Left ventricle myocardium inferior (tissue), 1 donor: ENCODE results near the gene P4HA3. TPM values are rescaled to one million over a fixed set of nuclear protein-coding genes. Genes with fewer than 3 reads are reported as not detected.

Experiments used
- DNase-seq: peaks from one replicate; pipeline ENCODE4 v3.0.0-alpha.2; 2020
- H3K27ac ChIP-seq: fragments of 200-600 bp; replicated peaks from 2 replicates; pipeline ENCODE4 v1.8.0; 2021
- H3K27me3 ChIP-seq: fragments of 200-600 bp; 2 replicates; pipeline ENCODE4 v1.8.0; 2021; ENCODE audit warnings: low read depth
- H3K36me3 ChIP-seq: fragments of 200-600 bp; 2 replicates; pipeline ENCODE4 v1.8.0; 2021
- H3K4me1 ChIP-seq: fragments of 200-600 bp; 2 replicates; pipeline ENCODE4 v1.8.0; 2021
- H3K4me3 ChIP-seq: fragments of 200-600 bp; 2 replicates; pipeline ENCODE4 v1.8.0; 2021; ENCODE audit warnings: mild to moderate bottlenecking, moderate library complexity
- H3K9me3 ChIP-seq: fragments of 200-600 bp; replicated peaks from 2 replicates; pipeline ENCODE4 v1.8.0; 2021
- CTCF ChIP-seq: fragments of 200-600 bp; IDR thresholded peaks from 2 replicates; pipeline ENCODE4 v1.8.0; 2021; ENCODE audit warnings: antibody characterized with exemption, mild to moderate bottlenecking, borderline replicate concordance
- intact Hi-C: fragments of 100-400 bp; cut with micrococcal nuclease; formaldehyde crosslinking; loops from one replicate; pipeline ENCODE4 v1.11.0; 2022
- total RNA-seq: library from RNA; stranded (reverse); fragmentation: NEBNext Ultra II Directional; extraction: Animal tissue kit (Norgen Biotek cat#: 25700); gene quantifications from one replicate; pipeline ENCODE4 v1.2.1, GENCODE V29; 2021
- donor health status: DM: no; HTN: yes; CAD: no; lungs with severe emphysema.

Gene P4HA3
- total RNA-seq, 1 donor from 2014 or later, result 0.16 TPM

GRCh38 chr11:74282421-74282820 lies 29.0 kb downstream of the P4HA3 start:
- no peaks in the 10 kb centered on the region for H3K9me3 ChIP-seq
- H3K27me3 ChIP-seq, result no peaks in the 10 kb centered on the region
- H3K4me1 ChIP-seq, result no peaks in the 10 kb centered on the region
- no peak for TF ChIP-seq CTCF
- H3K4me3 ChIP-seq, result no peak overlapping the region
- H3K36me3 ChIP-seq, result no peaks in the 10 kb centered on the region
- DNase-seq, result no peak
- intact Hi-C loops, result no loop called here
- no peak overlapping the region for H3K27ac ChIP-seq

GRCh38 chr11:74280494-74280893 lies 30.9 kb downstream of the P4HA3 start:
- no peak for TF ChIP-seq CTCF
- Histone ChIP-seq H3K9me3 (no peaks in the 10 kb centered on the region), H3K36me3 (no peaks in the 10 kb centered on the region), H3K27ac (no peak overlapping the region), H3K27me3 (no peaks in the 10 kb centered on the region), H3K4me1 (no peaks in the 10 kb centered on the region), H3K4me3 (no peak overlapping the region)
- DNase-seq, result no peak
- intact Hi-C loops, result no loop called here

GRCh38 chr11:74279256-74279655 lies 32.2 kb downstream of the P4HA3 start:
- Histone ChIP-seq H3K36me3 (no peaks in the 10 kb centered on the region), H3K27ac (no peak overlapping the region), H3K9me3 (no peaks in the 10 kb centered on the region), H3K27me3 (no peaks in the 10 kb centered on the region), H3K4me1 (no peaks in the 10 kb centered on the region), H3K4me3 (no peak overlapping the region)
- intact Hi-C loops, result no loop called here
- TF ChIP-seq CTCF, result no peak
- DNase-seq, result no peak

- H3K4me3 ChIP-seq, result no peak overlapping the region
- no peaks in the 10 kb centered on the region for H3K4me1 ChIP-seq
- no peaks in the 10 kb centered on the region for H3K27me3 ChIP-seq
- intact Hi-C loops, result no loop called here
- H3K9me3 ChIP-seq, result no peaks in the 10 kb centered on the region
- no peak overlapping the region for H3K27ac ChIP-seq
- no peaks in the 10 kb centered on the region for H3K36me3 ChIP-seq
- TF ChIP-seq CTCF, result no peak
- peak; percentile 51 for DNase-seq
Observed at GRCh38 chr11:74278721-74279161, 32.7 kb downstream of the P4HA3 start.

GRCh38 chr11:74278103-74278502 lies 33.3 kb downstream of the P4HA3 start:
- no peaks in the 10 kb centered on the region for H3K9me3 ChIP-seq
- no peak for DNase-seq
- H3K4me3 ChIP-seq, result no peak overlapping the region
- no peak for TF ChIP-seq CTCF
- no peaks in the 10 kb centered on the region for H3K27me3 ChIP-seq
- intact Hi-C loops, result no loop called here
- H3K4me1 ChIP-seq, result no peaks in the 10 kb centered on the region
- no peak overlapping the region for H3K27ac ChIP-seq
- H3K36me3 ChIP-seq, result no peaks in the 10 kb centered on the region

- H3K27me3 ChIP-seq, result no peaks in the 10 kb centered on the region
- H3K4me3 ChIP-seq, result no peak overlapping the region
- H3K4me1 ChIP-seq, result no peaks in the 10 kb centered on the region
- no peak for DNase-seq
- intact Hi-C loops, result no loop called here
- H3K27ac ChIP-seq, result no peak overlapping the region
- no peaks in the 10 kb centered on the region for H3K9me3 ChIP-seq
- no peaks in the 10 kb centered on the region for H3K36me3 ChIP-seq
- no peak for TF ChIP-seq CTCF
Observed at GRCh38 chr11:74276581-74276980, 34.9 kb downstream of the P4HA3 start.
